ENCODE data around the gene CALHM4. TPM values are rescaled to one million over a fixed set of nuclear protein-coding genes. Genes with fewer than 3 reads are reported as not detected.

Gene CALHM4
- total and polyA plus RNA-seq, 4 donors: not detected

- 82% methylated on average over 1 of the region's 1 CpG for WGBS
- H3K9ac ChIP-seq (ENCODE audit: low read depth in 1 of 2, low read length in 2 of 2): no peak overlapping the region
Measured at GRCh38 chr6:116556065-116556464, 2.5 kb downstream of the CALHM4 start.

GRCh38 chr6:116556814-116557415 lies 3.4 kb downstream of the CALHM4 start:
- no peak for TF ChIP-seq RAD21 (IDR thresholded peaks at IDR 0.05)
- no peak for TF ChIP-seq SP1 (IDR thresholded peaks at IDR 0.05)
- Histone ChIP-seq H3K27me3 (ENCODE audit: control insufficient read depth in 4 of 4, insufficient read depth in 4 of 4, low read length in 3 of 4) (peaks cover 0 to 4% (median 0%) of the 10 kb centered on the region in 4 donors), H3K9me3 (ENCODE audit: control insufficient read depth in 4 of 4, low read length in 3 of 4) (no peaks in the 10 kb centered on the region), H3K36me3 (ENCODE audit: control insufficient read depth in 4 of 4, insufficient read depth in 3 of 4, low read depth in 1 of 4, low read length in 3 of 4) (no peaks in the 10 kb centered on the region), H3K4me3 (ENCODE audit: low read depth in 1 of 3, low read length in 3 of 3) (no peak overlapping the region), H3K27ac (ENCODE audit: low read depth in 1 of 2, low read length in 2 of 2) (no peak overlapping the region), H3K9ac (ENCODE audit: low read depth in 1 of 2, low read length in 2 of 2) (no peak overlapping the region), H3K4me1 (ENCODE audit: control insufficient read depth in 4 of 4, insufficient read depth in 4 of 4, low read length in 3 of 4) (peaks cover 0 to 7% (median 0%) of the 10 kb centered on the region in 4 donors)
- DNase-seq (ENCODE audit: low spot score): no peak
- WGBS: 85% methylated on average over 5 of the region's 5 CpGs

More at GRCh38 chr6:116556065-116556464, 2.5 kb downstream of the CALHM4 start:
- TF ChIP-seq, protein P1, sequence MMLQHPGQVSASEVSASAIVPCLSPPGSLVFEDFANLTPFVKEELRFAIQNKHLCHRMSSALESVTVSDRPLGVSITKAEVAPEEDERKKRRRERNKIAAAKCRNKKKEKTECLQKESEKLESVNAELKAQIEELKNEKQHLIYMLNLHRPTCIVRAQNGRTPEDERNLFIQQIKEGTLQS (IDR thresholded peaks at IDR 0.05): no peak
- TF ChIP-seq HNF4A (conservative IDR thresholded peaks at IDR 0.05): no peak
- no peak for TF ChIP-seq GABPA (IDR thresholded peaks at IDR 0.05 in 1 of 2, conservative IDR thresholded peaks at IDR 0.05 in 1 of 2)
- no peak for TF ChIP-seq HNF4G (IDR thresholded peaks at IDR 0.05)
- no peak for TF ChIP-seq FOXA2 (IDR thresholded peaks at IDR 0.05)
- TF ChIP-seq MAX (IDR thresholded peaks at IDR 0.05): no peak
- TF ChIP-seq, protein P2, sequence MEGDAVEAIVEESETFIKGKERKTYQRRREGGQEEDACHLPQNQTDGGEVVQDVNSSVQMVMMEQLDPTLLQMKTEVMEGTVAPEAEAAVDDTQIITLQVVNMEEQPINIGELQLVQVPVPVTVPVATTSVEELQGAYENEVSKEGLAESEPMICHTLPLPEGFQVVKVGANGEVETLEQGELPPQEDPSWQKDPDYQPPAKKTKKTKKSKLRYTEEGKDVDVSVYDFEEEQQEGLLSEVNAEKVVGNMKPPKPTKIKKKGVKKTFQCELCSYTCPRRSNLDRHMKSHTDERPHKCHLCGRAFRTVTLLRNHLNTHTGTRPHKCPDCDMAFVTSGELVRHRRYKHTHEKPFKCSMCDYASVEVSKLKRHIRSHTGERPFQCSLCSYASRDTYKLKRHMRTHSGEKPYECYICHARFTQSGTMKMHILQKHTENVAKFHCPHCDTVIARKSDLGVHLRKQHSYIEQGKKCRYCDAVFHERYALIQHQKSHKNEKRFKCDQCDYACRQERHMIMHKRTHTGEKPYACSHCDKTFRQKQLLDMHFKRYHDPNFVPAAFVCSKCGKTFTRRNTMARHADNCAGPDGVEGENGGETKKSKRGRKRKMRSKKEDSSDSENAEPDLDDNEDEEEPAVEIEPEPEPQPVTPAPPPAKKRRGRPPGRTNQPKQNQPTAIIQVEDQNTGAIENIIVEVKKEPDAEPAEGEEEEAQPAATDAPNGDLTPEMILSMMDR (IDR thresholded peaks at IDR 0.05; ENCODE audit: low read depth, low read length, missing input control): no peak
- TF ChIP-seq FOXA1 (IDR thresholded peaks at IDR 0.05): no peak
- TF ChIP-seq RXRA (IDR thresholded peaks at IDR 0.05): no peak
- DNase-seq (ENCODE audit: low spot score): no peak
- no peaks in the 10 kb centered on the region for H3K9me3 ChIP-seq (ENCODE audit: control insufficient read depth in 4 of 4, low read length in 3 of 4)
- H3K27me3 ChIP-seq (ENCODE audit: control insufficient read depth in 4 of 4, insufficient read depth in 4 of 4, low read length in 3 of 4): peaks cover 0 to 4% (median 0%) of the 10 kb centered on the region in 4 donors
- H3K36me3 ChIP-seq (ENCODE audit: control insufficient read depth in 4 of 4, insufficient read depth in 3 of 4, low read depth in 1 of 4, low read length in 3 of 4): no peaks in the 10 kb centered on the region
- no peak overlapping the region for H3K27ac ChIP-seq (ENCODE audit: low read depth in 1 of 2, low read length in 2 of 2)
- H3K4me1 ChIP-seq (ENCODE audit: control insufficient read depth in 4 of 4, insufficient read depth in 4 of 4, low read length in 3 of 4): peaks cover 0 to under 1% (median 0%) of the 10 kb centered on the region in 4 donors
- H3K4me3 ChIP-seq (ENCODE audit: low read depth in 1 of 3, low read length in 3 of 3): no peak overlapping the region

DNA sequence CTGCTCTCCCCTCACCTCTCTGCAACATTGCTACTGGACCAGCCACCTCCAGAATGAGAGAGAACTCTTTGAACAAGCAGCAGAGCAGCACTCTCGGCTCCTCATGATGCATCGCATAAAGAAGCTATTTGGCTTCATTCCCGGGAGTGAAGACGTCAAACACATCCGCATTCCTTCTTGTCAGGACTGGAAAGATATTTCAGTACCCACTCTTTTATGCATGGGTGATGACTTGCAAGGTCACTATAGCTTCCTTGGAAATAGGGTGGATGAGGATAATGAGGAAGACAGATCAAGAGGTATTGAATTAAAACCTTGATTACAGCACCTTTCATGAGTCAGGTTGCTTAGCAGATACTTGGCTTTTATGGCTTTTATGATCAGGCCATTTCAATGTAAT lies 4.3 kb downstream of the CALHM4 start:
- H3K9ac ChIP-seq (ENCODE audit: low read depth in 1 of 2, low read length in 2 of 2): no peak overlapping the region
- no peaks in the 10 kb centered on the region for H3K36me3 ChIP-seq (ENCODE audit: control insufficient read depth in 4 of 4, insufficient read depth in 3 of 4, low read depth in 1 of 4, low read length in 3 of 4)
- H3K4me3 ChIP-seq (ENCODE audit: low read depth in 1 of 3, low read length in 3 of 3): no peak overlapping the region
- WGBS: 67% methylated on average over 5 of the region's 5 CpGs
- H3K27me3 ChIP-seq (ENCODE audit: control insufficient read depth in 4 of 4, insufficient read depth in 4 of 4, low read length in 3 of 4): peaks cover 0 to 4% (median 0%) of the 10 kb centered on the region in 4 donors
- H3K4me1 ChIP-seq (ENCODE audit: control insufficient read depth in 4 of 4, insufficient read depth in 4 of 4, low read length in 3 of 4): peaks cover 0 to 8% (median 0%) of the 10 kb centered on the region in 4 donors
- no peak overlapping the region for H3K27ac ChIP-seq (ENCODE audit: low read depth in 1 of 2, low read length in 2 of 2)
- no peak for TF ChIP-seq REST (IDR thresholded peaks at IDR 0.05)
- no peak for TF ChIP-seq GABPA (IDR thresholded peaks at IDR 0.05 in 1 of 2, conservative IDR thresholded peaks at IDR 0.05 in 1 of 2)
- TF ChIP-seq HNF4G (IDR thresholded peaks at IDR 0.05): no peak
- no peak for TF ChIP-seq HNF4A (conservative IDR thresholded peaks at IDR 0.05)
- TF ChIP-seq FOXA1 (IDR thresholded peaks at IDR 0.05): no peak
- no peak for TF ChIP-seq JUND (IDR thresholded peaks at IDR 0.05)
- TF ChIP-seq, protein P2 (IDR thresholded peaks at IDR 0.05; ENCODE audit: low read depth, low read length, missing input control): no peak
- peak; percentile 28 for TF ChIP-seq NR2F2 (IDR thresholded peaks at IDR 0.05)
- no peak for DNase-seq (ENCODE audit: low spot score)
- no peaks in the 10 kb centered on the region for H3K9me3 ChIP-seq (ENCODE audit: control insufficient read depth in 4 of 4, low read length in 3 of 4)

Data from liver (tissue), 9 donors.